H1 (cell line): Measurements from ENCODE around the gene LDAH. TPM values are rescaled to one million over a fixed set of nuclear protein-coding genes. Genes with fewer than 3 reads are reported as not detected.

Experiments used
- CTCF ChIA-PET: fragments of 300-600 bp; sonication (Branson Sonifier 250); formaldehyde crosslinking; loops from one replicate; lab custom pipeline; 2021; ENCODE audit not compliant: partially characterized antibody; lab: Charles Lee
- POLR2A ChIA-PET: fragments of 300-600 bp; sonication (Branson Sonifier 250); formaldehyde crosslinking; loops from one replicate; lab custom pipeline; 2021; ENCODE audit warnings: inconsistent platforms; ENCODE audit not compliant: partially characterized antibody; lab: Charles Lee
- DNase-seq, 2 experiments: peaks; one replicate each; pipeline versions ENCODE4 v3.0.0 to v3.0.0-alpha.2; 2010 to 2022; ENCODE audit warnings: low spot score in 2 of 2, low read depth in 1 of 2, mixed read lengths in 1 of 2
- FAIRE-seq: peaks from 2 replicates; lab custom pipeline; 2011; peaks lifted over from hg19 to GRCh38; lab: Jason Lieb, UNC
- H2AFZ ChIP-seq: 2 replicates; pipeline ENCODE4 v1.8.1; 2012; ENCODE audit warnings: low read length, inconsistent platforms
- H2AK5ac ChIP-seq: 2 replicates; pipeline ENCODE4 v1.6.1; 2013; ENCODE audit warnings: low read depth, low read length
- H2BK120ac ChIP-seq: replicated peaks from 2 replicates; pipeline ENCODE3; 2013; ENCODE audit warnings: low read depth, low read length, inconsistent platforms
- H2BK12ac ChIP-seq: 2 replicates; pipeline ENCODE4 v1.6.1; 2013; ENCODE audit warnings: low read depth, low read length
- H2BK15ac ChIP-seq: 2 replicates; pipeline ENCODE4 v1.6.1; 2013; ENCODE audit warnings: low read length
- H2BK20ac ChIP-seq: 2 replicates; pipeline ENCODE4 v1.6.1; 2013; ENCODE audit warnings: low read length
- H2BK5ac ChIP-seq: 2 replicates; pipeline ENCODE4 v1.6.1; 2013; ENCODE audit warnings: low read depth, low read length
- H3K14ac ChIP-seq: 2 replicates; pipeline ENCODE4 v1.6.1; 2013; ENCODE audit warnings: inconsistent platforms; ENCODE audit not compliant: insufficient read length
- H3K18ac ChIP-seq: 2 replicates; pipeline ENCODE4 v1.6.1; 2013; ENCODE audit warnings: low read length; ENCODE audit errors: extremely low read depth
- H3K23ac ChIP-seq: 2 replicates; pipeline ENCODE4 v1.6.1; 2013; ENCODE audit warnings: inconsistent platforms; ENCODE audit not compliant: insufficient read length
- H3K23me2 ChIP-seq: 2 replicates; pipeline ENCODE4 v1.6.1; 2013; ENCODE audit warnings: low read depth, low read length
- H3K27ac ChIP-seq: 2 replicates; pipeline ENCODE4 v1.6.1; 2011; ENCODE audit warnings: low read depth, low read length, inconsistent platforms
- H3K27me3 ChIP-seq, 4 experiments: replicated peaks in 1 of 4; 1 replicate in 1 of 4; 2 replicates in 3 of 4; pipeline versions ENCODE4 v1.6.1 to v1.8.1; 2011 to 2013; ENCODE audit warnings: low read length in 3 of 4, mild to moderate bottlenecking in 3 of 4, inconsistent platforms in 2 of 4, mixed read lengths in 2 of 4, moderate library complexity in 1 of 4; ENCODE audit not compliant: control insufficient read depth in 3 of 4, insufficient read depth in 3 of 4; ENCODE audit errors: extremely low read depth in 1 of 4
- H3K36me3 ChIP-seq, 4 experiments: 2 replicates each; pipeline versions ENCODE4 v1.6.1 to v1.8.1; 2011 to 2013; ENCODE audit warnings: mild to moderate bottlenecking in 4 of 4, low read length in 3 of 4, moderate library complexity in 2 of 4, control low read depth in 1 of 4, inconsistent platforms in 1 of 4; ENCODE audit not compliant: insufficient read depth in 4 of 4, control insufficient read depth in 2 of 4
- H3K4ac ChIP-seq: replicated peaks from 2 replicates; pipeline ENCODE3; 2013; ENCODE audit warnings: low read length, low read depth, mixed read lengths, inconsistent platforms; ENCODE audit not compliant: insufficient read length
- H3K4me1 ChIP-seq, 4 experiments: replicated peaks in 1 of 4; 1 replicate in 1 of 4; 2 replicates in 3 of 4; pipeline versions ENCODE4 v1.6.1 to v1.8.1; 2011 to 2013; ENCODE audit warnings: low read length in 3 of 4, inconsistent platforms in 2 of 4, mixed read lengths in 1 of 4; ENCODE audit not compliant: insufficient read depth in 4 of 4, control insufficient read depth in 3 of 4
- H3K4me2 ChIP-seq, 2 experiments: 2 replicates each; pipeline versions ENCODE4 v1.6.1 to v1.8.1; 2011 to 2013; ENCODE audit warnings: low read depth in 2 of 2, low read length in 2 of 2, control low read depth in 1 of 2, inconsistent platforms in 1 of 2, mild to moderate bottlenecking in 1 of 2; ENCODE audit not compliant: insufficient read depth in 1 of 2
- H3K4me3 ChIP-seq, 4 experiments: fragments of 200-600, 300-600 bp in 1 of 4; sonication (generic), shearing (Covaris generic), sonication (Bioruptor Twin) in 1 of 4; 2 replicates each; pipeline versions ENCODE4 v1.5.1 to v1.8.1; 2011 to 2016; ENCODE audit warnings: low read length in 4 of 4, low read depth in 3 of 4, control low read depth in 2 of 4, inconsistent platforms in 2 of 4, mild to moderate bottlenecking in 2 of 4, mixed read lengths in 1 of 4, moderate library complexity in 1 of 4; ENCODE audit not compliant: insufficient read depth in 2 of 4; ENCODE audit errors: extremely low read depth in 1 of 4
- H3K56ac ChIP-seq: replicated peaks from 2 replicates; pipeline ENCODE3; 2013; ENCODE audit warnings: low read depth, mild to moderate bottlenecking, mixed read lengths, low read length, inconsistent platforms; ENCODE audit not compliant: insufficient read length
- H3K79me1 ChIP-seq: 2 replicates; pipeline ENCODE4 v1.6.1; 2013; ENCODE audit warnings: low read depth, low read length, control low read depth
- H3K79me2 ChIP-seq, 2 experiments: 2 replicates each; pipeline versions ENCODE4 v1.6.1 to v1.8.1; 2012 to 2013; ENCODE audit warnings: low read length in 2 of 2, mild to moderate bottlenecking in 2 of 2, inconsistent platforms in 1 of 2; ENCODE audit not compliant: insufficient read depth in 2 of 2, control insufficient read depth in 1 of 2
- H3K9ac ChIP-seq, 4 experiments: replicated peaks in 1 of 4; 1 replicate in 1 of 4; 2 replicates in 3 of 4; pipeline versions ENCODE4 v1.6.1 to v1.8.1; 2011 to 2013; ENCODE audit warnings: low read depth in 3 of 4, low read length in 3 of 4, control low read depth in 2 of 4, mild to moderate bottlenecking in 2 of 4, moderate library complexity in 2 of 4, inconsistent platforms in 1 of 4; ENCODE audit errors: extremely low read depth in 1 of 4
- H3K9me3 ChIP-seq, 2 experiments: 2 replicates each; pipeline versions ENCODE4 v1.6.1 to v1.8.1; 2012 to 2013; ENCODE audit warnings: mild to moderate bottlenecking in 2 of 2, moderate library complexity in 2 of 2, control low read depth in 1 of 2, inconsistent platforms in 1 of 2, low read depth in 1 of 2, low read length in 1 of 2, mixed read lengths in 1 of 2; ENCODE audit not compliant: insufficient read depth in 2 of 2
- H4K20me1 ChIP-seq, 2 experiments: replicated peaks in 1 of 2; 2 replicates each; pipeline versions ENCODE3 to v1.8.1; 2011 to 2013; ENCODE audit warnings: inconsistent platforms in 2 of 2, low read length in 2 of 2, mild to moderate bottlenecking in 1 of 2; ENCODE audit not compliant: insufficient read depth in 2 of 2, control insufficient read depth in 1 of 2
- H4K5ac ChIP-seq: 2 replicates; pipeline ENCODE4 v1.6.1; 2013; ENCODE audit warnings: low read length, low read depth, mixed read lengths, inconsistent platforms; ENCODE audit not compliant: insufficient read length
- H4K8ac ChIP-seq: 2 replicates; pipeline ENCODE4 v1.8.0; 2013; ENCODE audit warnings: mild to moderate bottlenecking, moderate library complexity, low read length, inconsistent platforms; ENCODE audit not compliant: insufficient read depth; ENCODE audit errors: extremely low read depth
- H4K91ac ChIP-seq: replicated peaks from 2 replicates; pipeline ENCODE3; 2013; ENCODE audit warnings: low read length, mixed read lengths, inconsistent platforms; ENCODE audit not compliant: insufficient read length
- ATF2 ChIP-seq: IDR thresholded peaks from 2 replicates; pipeline ENCODE4 v1.6.1; 2012; ENCODE audit warnings: low read length, inconsistent platforms
- PHF8 ChIP-seq: fragments of 200-600 bp; sonication (generic); conservative IDR thresholded peaks from 2 replicates; pipeline ENCODE4 v1.7.1; 2012; ENCODE audit warnings: low read depth, mild to moderate bottlenecking, inconsistent platforms, low read length, moderate library complexity
- SIRT6 ChIP-seq: IDR thresholded peaks from one replicate; pipeline ENCODE4 v1.7.1; 2012; ENCODE audit warnings: low read length, inconsistent platforms
- WGBS, 2 experiments: shearing (Covaris generic) in 1 of 2; methylation state at CpG; one replicate each; pipeline versions ENCODE4 v1.1.6 to v1.1.7; 2013 to 2015; ENCODE audit warnings: low lambda C conversion rate in 2 of 2, mixed read lengths in 2 of 2, inconsistent platforms in 1 of 2, low coverage in 1 of 2, missing lambda C conversion rate in 1 of 2; ENCODE audit not compliant: insufficient replicate concordance in 2 of 2, insufficient coverage in 1 of 2, insufficient read length in 1 of 2; ENCODE audit errors: extremely low coverage in 1 of 2, missing lambda C conversion rate in 1 of 2; 5-methylcytosine and 5-hydroxymethylcytosine counted together
- polyA plus RNA-seq, 7 experiments: library from polyadenylated mRNA; depleted of rRNA in 3 of 7; stranded (reverse) in 5 of 7; unstranded in 2 of 7; fragments of >200 nt in 5 of 7; fragments of 200-250 nt in 2 of 7; gene quantifications; 1 replicate in 5 of 7; 2 replicates in 1 of 7; 4 replicates in 1 of 7; pipeline versions ENCODE4 v1.2.1 to v1.2.3, GENCODE V29; 2011 to 2013; ENCODE audit warnings: missing spikeins in 2 of 7, mixed read lengths in 2 of 7
- total RNA-seq: library from RNA; stranded (reverse); fragmentation: NEBNext Ultra II Directional; extraction: Animal tissue kit (Norgen Biotek cat#: 25700); gene quantifications from 2 replicates; pipeline ENCODE4 v1.2.1, GENCODE V29; 2021

Gene LDAH
- total and polyA plus RNA-seq, 2 of the 8 experiments (the other 6 are each of a cell fraction or from before 2014, with no cell fraction given) = 10.9 to 26.3 TPM

- no peak overlapping the region for H3K4ac ChIP-seq
- H3K27ac ChIP-seq = no peak overlapping the region
- H4K20me1 ChIP-seq = no peaks in the 10 kb centered on the region
- H2AK5ac ChIP-seq = no peak overlapping the region
- POLR2A ChIA-PET = interaction anchor here (0.6 to 4.8 kb wide), 4 partner anchors 29 to 192 kb away, joined by 3 to 57 read pairs (median 4); partner anchors contain the start of gene RHOB
- no peak overlapping the region for H4K5ac ChIP-seq
- no peak overlapping the region for H4K91ac ChIP-seq
- WGBS, 2 experiments = 95% methylated on average over 8 of the region's 9 CpGs; no CpG with 5 or more reads in 1 of the 2 experiments
- H3K79me2 ChIP-seq = no peaks in the 10 kb centered on the region
- no peaks in the 10 kb centered on the region for H3K27me3 ChIP-seq
- H3K4me1 ChIP-seq = peaks cover 0 to 8% (median 3%) of the 10 kb centered on the region in 4 experiments; a peak in 4 of 7 replicates
- H3K4me2 ChIP-seq = no peak overlapping the region
- H3K23me2 ChIP-seq = no peaks in the 10 kb centered on the region
- no peak overlapping the region for H2BK120ac ChIP-seq
- no peak overlapping the region for H2BK5ac ChIP-seq
- no peak overlapping the region for H3K23ac ChIP-seq
- H2BK20ac ChIP-seq = no peak overlapping the region
- no peak overlapping the region for H2AFZ ChIP-seq
- H3K14ac ChIP-seq = no peak overlapping the region
- H2BK15ac ChIP-seq = no peak overlapping the region
- no peak overlapping the region for H3K56ac ChIP-seq
- TF ChIP-seq PHF8 (no peak), ATF2 (no peak), SIRT6 (no peak)
- no peak overlapping the region for H2BK12ac ChIP-seq
- DNase-seq = no peak
- H3K79me1 ChIP-seq = peaks cover 3% of the 10 kb centered on the region
- CTCF ChIA-PET = interaction anchor here (0.7 to 17.7 kb wide), 38 partner anchors 8 to 1158 kb away, joined by 3 to 367 read pairs (median 7); partner anchors contain the start of genes HS1BP3 and RHOB
- H3K18ac ChIP-seq = no peak overlapping the region
- no peaks in the 10 kb centered on the region for H3K36me3 ChIP-seq
- no peak overlapping the region for H3K9ac ChIP-seq
- no peak overlapping the region for H4K8ac ChIP-seq
- no peaks in the 10 kb centered on the region for H3K9me3 ChIP-seq
- H3K4me3 ChIP-seq = no peak overlapping the region
- FAIRE-seq = no peak
Measured at GRCh38 chr2:20634507-20635112, 188.3 kb downstream of the LDAH start.
